Activated CD4-positive, alpha-beta T cell treated with anti-CD3 and anti-CD28 coated beads, Interleukin-2, amount 10 ng/mL, durations not matched to agents 7 days and 5 days (primary cell): Measurements from ENCODE around the gene PLEKHO2. TPM values are rescaled to one million over a fixed set of nuclear protein-coding genes. Genes with fewer than 3 reads are reported as not detected.

Experiments used
- CTCF ChIA-PET: fragments of 350-600 bp; sonication (Branson Sonifier 250); formaldehyde crosslinking; loops from one replicate; lab custom pipeline; 2021; ENCODE audit warnings: antibody characterized with exemption; lab: Charles Lee
- POLR2A ChIA-PET: fragments of 350-600 bp; sonication (Branson Sonifier 250); formaldehyde crosslinking; loops from one replicate; lab custom pipeline; 2021; ENCODE audit warnings: antibody characterized with exemption; lab: Charles Lee
- DNase-seq: peaks from one replicate; pipeline ENCODE4 v3.0.0-alpha.2; 2020
- H3K27ac Mint-ChIP-seq: one replicate; pipeline ENCODE4 v1.8.0; 2021; ENCODE audit warnings: mild to moderate bottlenecking, moderate library complexity, mixed read lengths
- H3K27me3 Mint-ChIP-seq: one replicate; pipeline ENCODE4 v1.8.0; 2021; ENCODE audit warnings: mixed read lengths
- H3K36me3 Mint-ChIP-seq: one replicate; pipeline ENCODE4 v1.8.0; 2021; ENCODE audit warnings: low read depth, mixed read lengths
- H3K4me1 Mint-ChIP-seq: one replicate; pipeline ENCODE4 v1.8.0; 2021; ENCODE audit warnings: mixed read lengths
- H3K4me3 Mint-ChIP-seq: one replicate; pipeline ENCODE4 v1.8.0; 2021; ENCODE audit warnings: mild to moderate bottlenecking, moderate library complexity, mixed read lengths
- H3K9me3 Mint-ChIP-seq: one replicate; pipeline ENCODE4 v1.8.0; 2021; ENCODE audit warnings: mixed read lengths
- total RNA-seq, 2 experiments: library from RNA; stranded (reverse); gene quantifications; one replicate each; pipeline ENCODE4 v1.2.3, GENCODE V29; 2021

The PLEKHO2 gene
- total RNA-seq, 2 experiments from 2014 or later = 25.4 to 27.6 TPM

- Mint-ChIP-seq H3K4me3 (no peak overlapping the region), H3K27me3 (peaks cover 15% of the 10 kb centered on the region), H3K4me1 (peaks cover 34% of the 10 kb centered on the region), H3K9me3 (no peaks in the 10 kb centered on the region), H3K36me3 (no peaks in the 10 kb centered on the region), H3K27ac (no peak overlapping the region)
- ChIA-PET CTCF (interaction anchor here (0.9 to 2.2 kb wide), 3 partner anchors 10 to 80 kb away, joined by 3 to 8 read pairs (median 5); no protein-coding TSS in a partner anchor), POLR2A (interaction anchor here (0.5 kb wide), 1 partner anchor 13 kb away, joined by 3 read pairs; no protein-coding TSS in a partner anchor)
- DNase-seq = no peak
Measured at GRCh38 chr15:64915518-64916227, 74.0 kb downstream of the PLEKHO2 start.

DNA sequence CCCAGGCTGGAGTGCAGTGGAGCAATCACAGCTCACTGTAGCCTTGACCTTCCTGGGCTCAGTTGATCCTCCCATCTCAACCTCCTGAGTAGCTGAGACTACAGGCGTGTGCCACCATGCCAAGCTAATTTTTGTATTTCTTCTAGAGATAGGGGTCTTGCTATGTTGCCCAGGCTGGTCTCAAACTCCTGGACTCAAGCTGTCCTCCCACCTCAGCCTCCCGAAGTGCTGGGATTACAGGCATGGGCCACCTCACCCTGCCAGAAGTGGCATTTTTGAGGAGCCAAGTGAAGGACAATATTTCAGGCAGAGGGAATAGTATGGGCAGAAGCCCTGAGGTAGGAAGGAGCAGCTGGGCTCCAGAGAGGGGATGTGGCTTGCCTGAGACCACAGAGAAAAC lies 74.7 kb downstream of the PLEKHO2 start:
- Mint-ChIP-seq H3K9me3 (no peaks in the 10 kb centered on the region), H3K4me1 (peaks cover 29% of the 10 kb centered on the region), H3K27ac (no peak overlapping the region), H3K27me3 (peaks cover 8% of the 10 kb centered on the region), H3K36me3 (no peaks in the 10 kb centered on the region), H3K4me3 (no peak overlapping the region)
- DNase-seq = no peak
- CTCF ChIA-PET = interaction anchor here (1.5 to 2.2 kb wide), 2 partner anchors 11 to 24 kb away, joined by 3 to 8 read pairs; no protein-coding TSS in a partner anchor
- POLR2A ChIA-PET = no interaction called here

- DNase-seq = no peak
- no peak overlapping the region for H3K4me3 Mint-ChIP-seq
- peaks cover 5% of the 10 kb centered on the region for H3K27me3 Mint-ChIP-seq
- CTCF ChIA-PET = interaction anchor here (1.5 to 2.2 kb wide), 2 partner anchors 12 to 25 kb away, joined by 3 to 8 read pairs; no protein-coding TSS in a partner anchor
- peaks cover 25% of the 10 kb centered on the region for H3K4me1 Mint-ChIP-seq
- H3K27ac Mint-ChIP-seq = no peak overlapping the region
- H3K9me3 Mint-ChIP-seq = no peaks in the 10 kb centered on the region
- POLR2A ChIA-PET = no interaction called here
- no peaks in the 10 kb centered on the region for H3K36me3 Mint-ChIP-seq
Measured at GRCh38 chr15:64917211-64917610, 75.5 kb downstream of the PLEKHO2 start.

Other genes with a start within 250 kb of the PLEKHO2 start
- gene RBPMS2, start 66.3 kb upstream of the PLEKHO2 start, total RNA-seq = under 1 TPM in 1 of 2 experiments, not detected in 1; 0.10 TPM
- gene PIF1, start 16.3 kb upstream of the PLEKHO2 start, total RNA-seq = 10 to 100 TPM; 56.8 to 66.1 TPM
- 1 to 10 TPM in 1 of 2 experiments, under 1 TPM in 1; 0.87 to 1.1 TPM for gene ANKDD1A, start 70.0 kb downstream of the PLEKHO2 start, total RNA-seq
- gene SPG21, start 148.0 kb downstream of the PLEKHO2 start, total RNA-seq = 10 to 100 TPM; 59.0 to 65.5 TPM
- gene MTFMT, start 187.7 kb downstream of the PLEKHO2 start, total RNA-seq = 10 to 100 TPM; 13.7 to 15.9 TPM
- gene SLC51B, start 203.5 kb downstream of the PLEKHO2 start, total RNA-seq = not detected
- not detected for gene RASL12, start 226.1 kb downstream of the PLEKHO2 start, total RNA-seq
- not detected for gene KBTBD13, start 234.8 kb downstream of the PLEKHO2 start, total RNA-seq